ENCODE data around the gene BCAP31.
"Not testable (repeated sequence)": the region's sequence is repeated elsewhere in the genome, so short reads cannot be mapped to it uniquely, and the experiment has no call there.

BCAP31 gene

GRCh38 chrX:153685156-153685536, 39.0 kb downstream of the BCAP31 start:
- in situ Hi-C loops (cut with HindIII; ENCODE audit: low sequenced_read_pairs) = no loop called here

DNA sequence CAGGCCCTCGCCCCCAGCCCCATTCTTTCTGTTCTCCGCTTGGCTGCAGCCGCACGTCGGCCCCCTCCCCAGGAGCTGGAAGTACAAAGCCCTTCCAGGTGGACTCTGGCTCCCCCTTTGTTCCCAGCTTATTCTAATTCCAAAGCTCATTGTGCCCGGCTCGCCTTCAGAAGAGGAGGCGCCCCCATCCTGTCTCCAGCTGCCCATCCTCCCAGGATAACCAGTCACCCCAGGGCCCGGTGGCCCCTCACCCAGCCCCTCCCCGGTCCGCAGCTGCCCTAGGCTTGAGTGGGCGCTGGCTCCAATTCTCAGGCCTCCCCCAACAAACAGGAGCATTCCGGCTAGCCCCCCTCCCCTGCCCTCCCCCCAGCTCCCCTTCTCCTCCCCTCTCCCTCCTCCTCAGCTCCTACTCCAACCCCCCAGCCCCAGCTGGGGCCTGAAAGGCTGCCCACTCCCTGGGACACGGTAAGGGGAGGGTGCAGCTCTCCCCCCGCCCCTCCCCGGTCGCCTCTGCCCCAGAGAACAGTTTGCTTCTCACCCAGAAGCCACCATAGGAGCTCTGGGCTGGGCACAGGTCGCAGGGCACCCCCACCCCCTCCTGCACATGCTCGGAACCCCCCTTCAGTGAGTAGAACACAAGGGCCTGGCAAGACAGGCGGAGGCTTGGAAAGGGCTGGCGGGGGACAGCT, 39.6 kb downstream of the BCAP31 start:
- in situ Hi-C loops (cut with HindIII; ENCODE audit: low sequenced_read_pairs) = no loop called here

DNA sequence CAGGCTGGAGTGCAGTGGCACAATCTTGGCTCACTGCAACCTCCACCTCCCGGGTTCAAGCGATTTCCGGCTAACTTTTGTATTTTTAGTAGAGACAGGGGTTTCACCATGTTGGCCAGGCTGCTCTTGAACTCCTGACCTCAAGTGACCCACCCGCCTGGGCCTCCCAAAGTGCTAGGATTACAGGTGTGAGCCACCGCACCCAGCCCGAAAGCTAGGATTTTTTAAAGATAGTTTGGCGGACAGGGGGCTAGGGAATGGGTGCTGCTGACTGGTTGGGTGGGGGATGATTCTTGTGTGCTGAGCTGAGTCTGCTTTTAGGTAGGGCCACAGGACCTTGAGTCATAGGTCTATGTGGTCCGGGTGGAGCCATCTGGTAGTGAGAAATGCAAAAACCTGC, 40.7 kb downstream of the BCAP31 start:
- in situ Hi-C loops (cut with HindIII; ENCODE audit: low sequenced_read_pairs) = not testable (repeated sequence)

DNA sequence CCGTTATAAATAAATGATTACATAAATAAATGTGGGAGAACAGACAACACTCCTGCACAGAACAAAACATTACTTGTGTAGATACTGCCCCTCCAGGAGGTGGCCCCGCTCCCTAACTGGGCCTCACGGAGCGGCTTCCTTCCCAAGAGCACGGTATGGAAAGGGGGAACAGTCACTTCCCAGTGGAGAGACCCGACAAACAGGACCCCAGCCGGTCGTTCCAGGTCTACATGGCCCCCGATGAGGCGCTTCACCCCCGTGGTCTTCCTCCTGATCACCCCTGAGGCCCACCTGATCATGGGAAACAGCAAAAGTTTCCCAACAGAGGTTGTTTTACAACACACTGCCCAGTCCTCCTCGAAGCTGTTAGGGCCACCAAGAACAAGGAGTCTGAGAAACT, 43.0 kb downstream of the BCAP31 start:
- in situ Hi-C loops (cut with HindIII; ENCODE audit: low sequenced_read_pairs) = no loop called here

DNA sequence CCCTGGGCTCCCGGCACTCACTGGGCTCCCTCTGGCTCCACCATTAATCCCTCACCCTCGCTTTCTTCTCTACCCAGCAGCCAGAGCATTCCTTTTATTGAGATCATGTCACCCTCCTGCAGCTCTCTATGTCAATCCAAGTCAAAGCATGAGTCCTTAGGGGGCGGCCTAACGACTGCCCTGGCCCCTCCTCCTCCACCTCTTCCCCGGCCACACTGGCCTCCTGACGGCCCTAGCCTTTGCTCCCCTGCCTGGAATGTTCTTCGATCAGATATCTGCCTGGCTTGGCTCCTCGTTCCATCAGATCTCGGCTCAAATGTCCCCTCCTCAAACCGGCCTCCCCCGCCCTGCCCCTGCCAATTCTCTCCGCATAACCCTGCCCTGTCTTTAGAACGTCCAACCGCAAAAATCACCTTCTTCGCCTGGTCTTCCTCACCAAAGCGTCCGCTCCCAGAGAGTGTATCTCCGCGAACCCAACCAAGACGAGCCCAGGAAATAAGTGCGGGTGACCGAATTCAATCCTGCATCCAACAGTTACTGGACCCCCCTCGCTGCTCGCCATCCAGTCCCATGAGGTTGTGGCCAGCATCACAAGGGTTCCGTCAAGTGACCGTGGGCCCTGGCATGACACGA, 49.9 kb downstream of the BCAP31 start:
- in situ Hi-C loops (cut with HindIII; ENCODE audit: low sequenced_read_pairs) = no loop called here

DNA sequence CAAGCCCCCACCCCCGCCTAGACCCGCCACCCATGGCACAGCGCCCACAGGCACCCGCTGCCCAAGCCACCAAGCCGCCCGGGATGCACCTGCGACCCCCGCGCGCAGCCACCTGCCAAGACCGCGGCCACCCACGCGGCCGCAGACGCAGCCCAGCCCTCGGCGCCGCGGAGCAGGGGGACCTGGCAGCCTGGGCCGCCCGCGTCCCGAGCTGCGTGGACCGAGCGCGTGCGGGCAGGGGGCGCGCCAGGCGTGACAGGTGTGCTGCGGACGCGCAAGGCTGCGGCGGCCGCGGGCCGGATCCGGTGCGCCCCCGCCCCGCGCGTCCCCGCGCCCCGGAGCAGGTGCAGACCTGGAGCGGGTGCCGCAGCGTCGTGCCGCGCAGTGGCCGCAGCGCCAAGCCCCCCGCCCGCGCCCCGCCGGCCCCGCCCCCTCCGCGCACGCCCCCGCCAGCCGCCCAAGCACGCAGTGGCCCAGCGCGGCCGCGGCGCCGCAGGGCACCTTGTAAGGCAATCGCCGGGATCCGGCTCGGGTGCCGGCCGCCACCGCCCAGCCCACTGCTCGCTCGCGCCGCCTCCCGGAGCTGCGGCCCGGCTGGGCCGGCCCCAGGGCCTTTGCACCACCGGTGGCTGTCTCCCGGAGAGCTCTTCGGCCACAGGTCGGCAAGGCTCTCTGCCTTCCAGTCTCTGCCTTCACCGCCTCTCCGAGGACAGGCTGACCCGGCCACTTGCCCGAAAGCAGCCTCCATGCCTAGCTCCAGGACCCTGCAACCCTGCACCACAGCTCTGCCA, 50.6 kb downstream of the BCAP31 start, which contains the start of gene PNCK:
TSS of gene PNCK (minus strand) at position 386 of the 791 bp plus-strand sequence. CDS start 737 bp downstream, outside the sequence.
- in situ Hi-C loops (cut with HindIII; ENCODE audit: low sequenced_read_pairs) = no loop called here

- in situ Hi-C loops (cut with HindIII; ENCODE audit: low sequenced_read_pairs) = no loop called here
Observed at GRCh38 chrX:153672531-153673427, 51.4 kb downstream of the BCAP31 start.

GRCh38 chrX:153671589-153672530, 52.3 kb downstream of the BCAP31 start:
- in situ Hi-C loops (cut with HindIII; ENCODE audit: low sequenced_read_pairs) = no loop called here

DNA sequence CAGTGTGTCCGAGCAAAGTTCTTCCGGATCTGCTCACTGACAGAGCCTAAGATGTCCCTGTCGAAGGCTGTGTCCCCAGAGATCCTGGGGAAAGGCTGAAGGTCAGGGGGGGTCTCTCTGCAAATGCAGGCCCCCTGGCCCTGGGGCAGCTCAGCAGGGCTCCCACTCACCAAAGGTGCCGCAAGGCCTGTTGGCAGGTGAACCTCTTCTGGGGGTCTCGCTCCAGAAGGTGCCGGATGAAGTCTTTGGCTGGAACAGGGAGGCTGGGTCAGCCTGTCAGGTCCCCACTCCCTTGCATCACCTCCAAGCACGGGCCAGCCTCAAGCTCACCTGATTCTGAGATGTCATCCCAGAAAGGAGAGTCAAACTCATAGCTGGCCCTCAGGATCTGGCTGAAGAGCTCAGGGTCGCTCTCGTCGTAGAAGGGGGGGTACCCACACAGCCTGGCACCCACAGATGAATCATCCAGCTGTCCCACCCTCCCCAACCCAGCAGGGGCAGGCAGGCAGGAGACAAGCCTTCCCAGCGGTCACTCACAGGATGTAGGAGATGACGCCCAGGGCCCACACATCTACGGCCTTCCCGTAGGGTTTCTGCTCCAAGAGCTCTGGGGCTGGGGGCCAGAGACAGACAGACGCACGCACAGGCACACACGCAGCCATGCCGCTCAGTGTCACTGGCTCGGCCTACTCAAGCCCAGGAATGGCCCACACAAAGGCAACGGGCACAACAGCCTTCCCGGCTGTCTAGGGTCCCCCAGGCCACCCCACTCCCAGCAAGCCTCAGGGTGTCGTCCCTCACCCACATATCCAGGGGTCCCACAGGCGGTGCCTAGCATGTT, 53.2 kb downstream of the BCAP31 start:
- in situ Hi-C loops (cut with HindIII; ENCODE audit: low sequenced_read_pairs) = no loop called here

DNA sequence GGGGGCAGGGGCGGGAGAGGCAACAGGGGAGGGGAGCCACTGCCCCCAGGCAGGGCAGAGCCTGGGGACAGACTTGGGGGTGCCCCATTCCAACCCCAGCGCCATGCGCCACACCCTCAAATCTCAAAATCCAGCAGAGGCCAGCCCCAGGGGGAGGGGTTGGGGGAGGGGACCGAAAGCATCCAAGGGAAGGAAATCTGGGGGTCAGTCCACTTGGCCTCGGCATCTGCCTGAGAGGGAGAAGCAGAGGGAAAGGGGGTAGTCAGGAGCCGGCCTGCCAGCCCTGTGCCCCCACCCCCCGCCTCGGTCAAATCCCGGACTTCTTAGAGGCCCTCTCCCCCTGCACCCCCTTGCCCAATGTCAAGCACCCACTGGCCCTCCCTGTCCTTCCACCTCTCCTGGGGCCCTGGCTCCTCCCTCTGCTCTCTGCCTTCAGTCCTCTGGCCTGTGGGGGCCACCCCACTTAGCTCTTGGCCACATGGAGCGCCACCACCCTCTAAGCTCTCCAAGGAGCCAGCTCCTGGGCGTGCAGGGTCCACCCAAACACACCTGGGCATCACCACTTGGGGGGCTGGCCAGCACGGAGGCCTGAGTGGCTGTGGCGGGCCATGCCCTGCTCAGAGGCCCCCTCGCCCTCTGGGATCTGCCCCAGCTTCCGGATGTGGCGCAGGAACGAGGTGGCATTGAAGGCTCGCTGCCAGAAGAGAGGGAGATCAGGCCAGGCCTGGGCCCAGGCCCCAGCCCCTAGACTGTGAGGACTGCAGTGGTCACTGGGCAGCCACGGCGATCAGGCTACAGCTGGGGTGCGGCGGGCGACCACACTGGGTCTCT, 54.1 kb downstream of the BCAP31 start:
- in situ Hi-C loops (cut with HindIII; ENCODE audit: low sequenced_read_pairs) = no loop called here

DNA sequence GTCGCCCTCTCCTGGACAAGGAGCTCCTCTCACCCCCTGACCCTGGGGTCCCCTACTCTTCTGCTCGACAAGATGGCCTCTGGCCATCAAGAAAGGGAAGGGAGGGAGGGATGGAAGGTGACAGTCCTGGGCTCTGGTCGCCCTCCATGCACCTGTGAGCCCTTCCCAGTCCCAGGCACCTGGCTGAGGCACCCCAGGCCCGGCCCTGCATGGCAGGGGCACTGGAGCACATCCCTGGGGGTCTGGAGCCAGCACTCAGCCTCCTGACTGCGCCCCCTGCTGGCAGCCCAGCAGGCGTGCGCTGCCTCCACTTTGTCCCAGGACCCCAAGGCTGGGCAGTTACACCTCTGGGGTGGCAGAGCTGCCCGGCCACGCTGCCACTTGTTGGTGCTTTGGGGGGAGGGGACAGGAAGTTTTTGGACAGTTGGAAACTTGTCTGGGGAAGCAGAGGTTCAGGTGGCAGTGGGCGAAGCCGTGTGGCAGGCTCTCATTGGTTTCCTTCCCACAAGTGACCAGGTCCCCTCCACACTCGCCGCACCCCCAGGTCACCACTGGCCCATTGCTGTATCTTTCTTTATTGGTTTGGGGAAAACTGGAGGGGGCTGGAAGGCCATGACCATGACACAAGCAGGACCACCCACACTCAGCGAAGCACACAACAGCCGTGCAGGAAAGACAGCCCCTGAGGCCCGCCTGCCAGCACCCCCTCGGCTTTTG, 54.9 kb downstream of the BCAP31 start:
- in situ Hi-C loops (cut with HindIII; ENCODE audit: low sequenced_read_pairs) = no loop called here

DNA sequence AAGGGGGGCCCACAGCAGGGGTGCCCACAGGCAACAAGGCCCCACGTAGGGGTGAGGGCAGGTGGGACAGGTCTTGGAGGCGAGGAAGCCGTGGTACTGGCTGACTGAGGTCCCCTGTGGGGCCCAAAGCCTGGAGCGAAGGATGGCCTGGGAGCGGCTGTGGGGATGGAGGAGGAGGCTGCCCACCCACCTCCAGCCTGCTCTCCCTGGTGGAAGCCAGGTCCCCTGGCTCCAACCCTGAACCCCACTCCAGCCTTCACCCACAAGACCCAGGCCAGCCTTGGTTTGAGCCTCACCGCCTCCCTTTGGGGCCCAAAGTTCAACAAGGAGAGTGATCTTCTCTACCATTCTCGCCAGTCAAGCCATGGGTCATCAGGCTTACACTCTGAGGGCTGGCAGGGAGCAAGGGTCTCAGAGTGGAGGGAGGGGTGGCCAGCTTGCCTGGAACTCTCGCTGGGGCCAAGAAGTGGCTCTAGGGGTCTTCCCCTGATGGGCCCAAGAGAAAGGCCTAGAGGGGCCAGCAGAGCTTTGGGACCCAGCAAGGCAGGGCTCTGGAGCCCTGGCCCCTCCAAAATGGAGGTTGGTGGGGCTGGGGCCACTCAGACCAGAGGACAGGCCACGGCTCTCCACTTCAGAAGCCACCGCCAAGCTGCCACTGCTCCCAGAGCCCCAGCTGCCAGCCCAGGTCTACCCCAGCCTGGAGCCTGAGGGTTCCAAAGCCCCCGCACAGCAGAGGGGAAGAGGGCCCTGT, 55.6 kb downstream of the BCAP31 start:
- in situ Hi-C loops (cut with HindIII; ENCODE audit: low sequenced_read_pairs) = no loop called here

DNA sequence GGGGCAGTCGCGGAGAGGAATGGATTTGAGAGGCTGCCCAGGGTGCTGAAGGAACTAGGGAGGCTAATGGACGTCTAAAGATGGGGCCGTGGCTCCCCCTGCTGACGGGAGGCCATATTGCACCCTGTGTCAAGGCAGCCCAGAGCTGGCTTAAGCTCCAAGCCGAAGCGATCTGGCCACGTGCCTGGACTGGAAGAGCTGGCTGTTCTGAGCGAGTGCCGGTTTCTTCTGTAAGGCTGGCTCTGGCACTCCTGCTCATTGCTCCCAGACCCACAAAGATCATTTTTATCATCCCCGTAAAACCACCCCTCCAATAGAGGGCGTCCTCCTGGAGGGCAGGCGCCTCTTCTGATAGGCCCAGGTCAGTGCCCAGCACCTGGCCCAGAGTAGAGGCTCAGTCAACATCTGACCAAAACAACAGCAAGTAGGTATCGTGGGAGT, 56.2 kb downstream of the BCAP31 start:
- in situ Hi-C loops (cut with HindIII; ENCODE audit: low sequenced_read_pairs) = no loop called here

GRCh38 chrX:153667281-153667955, 56.8 kb downstream of the BCAP31 start:
- in situ Hi-C loops (cut with HindIII; ENCODE audit: low sequenced_read_pairs) = no loop called here

DNA sequence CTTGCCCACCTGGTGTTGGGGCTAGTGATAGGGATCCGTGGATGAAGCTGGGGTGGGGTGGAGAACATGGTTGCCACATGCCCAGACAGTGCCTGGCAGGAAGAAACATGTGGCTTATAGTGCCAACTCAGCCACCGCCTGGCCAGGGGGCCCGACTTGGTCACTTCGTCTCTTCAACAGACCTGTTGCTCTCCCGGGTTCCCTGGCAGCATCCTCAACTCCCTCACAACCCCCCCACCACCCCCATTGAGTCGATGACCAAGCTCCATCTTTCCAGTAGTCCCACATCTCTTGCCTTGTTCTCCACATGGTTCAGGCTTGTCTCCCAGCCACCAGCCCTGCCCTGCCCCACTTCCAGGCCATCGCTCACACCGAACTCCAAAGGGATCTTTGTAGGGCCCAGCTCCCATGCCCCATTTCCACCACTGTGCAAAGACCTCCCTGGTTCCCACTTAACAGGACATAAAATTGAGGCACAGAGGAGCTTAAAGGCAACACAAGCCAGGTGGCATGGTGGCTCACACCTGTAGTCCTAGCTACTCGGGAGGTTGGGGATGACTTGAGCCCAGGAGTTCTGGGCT, 58.4 kb downstream of the BCAP31 start:
- in situ Hi-C loops (cut with HindIII; ENCODE audit: low sequenced_read_pairs) = no loop called here

GRCh38 chrX:153662266-153662665, 61.9 kb downstream of the BCAP31 start:
- in situ Hi-C loops (cut with HindIII; ENCODE audit: low sequenced_read_pairs) = no loop called here

Measured in DLD1 (cell line).